Measurements from ENCODE around the gene PALLD.

DNA sequence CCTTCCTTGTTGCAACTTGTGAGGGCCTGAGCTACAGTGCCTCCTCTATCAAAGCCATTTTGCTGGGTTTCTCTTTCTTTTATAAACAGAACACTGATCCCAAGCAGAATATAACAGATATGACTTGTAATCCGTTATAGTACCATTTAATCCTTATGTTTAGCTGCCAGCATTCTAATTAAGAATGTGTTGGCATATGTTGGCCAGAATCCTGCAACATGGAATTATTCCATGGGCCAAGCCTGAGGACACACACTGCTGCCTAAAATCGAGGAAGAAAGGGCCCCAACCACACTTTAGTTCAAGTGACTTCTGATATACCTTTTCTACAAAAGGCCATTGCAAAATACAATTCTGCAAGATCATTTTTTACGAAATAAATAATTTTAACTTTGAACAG lies 28.0 kb downstream of the PALLD start:
- TF ChIP-seq, protein P1, sequence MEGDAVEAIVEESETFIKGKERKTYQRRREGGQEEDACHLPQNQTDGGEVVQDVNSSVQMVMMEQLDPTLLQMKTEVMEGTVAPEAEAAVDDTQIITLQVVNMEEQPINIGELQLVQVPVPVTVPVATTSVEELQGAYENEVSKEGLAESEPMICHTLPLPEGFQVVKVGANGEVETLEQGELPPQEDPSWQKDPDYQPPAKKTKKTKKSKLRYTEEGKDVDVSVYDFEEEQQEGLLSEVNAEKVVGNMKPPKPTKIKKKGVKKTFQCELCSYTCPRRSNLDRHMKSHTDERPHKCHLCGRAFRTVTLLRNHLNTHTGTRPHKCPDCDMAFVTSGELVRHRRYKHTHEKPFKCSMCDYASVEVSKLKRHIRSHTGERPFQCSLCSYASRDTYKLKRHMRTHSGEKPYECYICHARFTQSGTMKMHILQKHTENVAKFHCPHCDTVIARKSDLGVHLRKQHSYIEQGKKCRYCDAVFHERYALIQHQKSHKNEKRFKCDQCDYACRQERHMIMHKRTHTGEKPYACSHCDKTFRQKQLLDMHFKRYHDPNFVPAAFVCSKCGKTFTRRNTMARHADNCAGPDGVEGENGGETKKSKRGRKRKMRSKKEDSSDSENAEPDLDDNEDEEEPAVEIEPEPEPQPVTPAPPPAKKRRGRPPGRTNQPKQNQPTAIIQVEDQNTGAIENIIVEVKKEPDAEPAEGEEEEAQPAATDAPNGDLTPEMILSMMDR (IDR thresholded peaks at IDR 0.05), result no peak
- TF ChIP-seq POLR2AphosphoS5 (IDR thresholded peaks at IDR 0.05; ENCODE audit: low read depth, low read length) (no peak), SIN3A (IDR thresholded peaks at IDR 0.05; ENCODE audit: borderline replicate concordance, insufficient read depth, low read depth, low read length) (no peak)

Measured in Panc1 (cell line).